Measurements from ENCODE around the gene FAP. TPM values are rescaled to one million over a fixed set of nuclear protein-coding genes. Genes with fewer than 3 reads are reported as not detected.

FAP gene
- total RNA-seq, 1 experiment from 2014 or later: 0.61 TPM

DNA sequence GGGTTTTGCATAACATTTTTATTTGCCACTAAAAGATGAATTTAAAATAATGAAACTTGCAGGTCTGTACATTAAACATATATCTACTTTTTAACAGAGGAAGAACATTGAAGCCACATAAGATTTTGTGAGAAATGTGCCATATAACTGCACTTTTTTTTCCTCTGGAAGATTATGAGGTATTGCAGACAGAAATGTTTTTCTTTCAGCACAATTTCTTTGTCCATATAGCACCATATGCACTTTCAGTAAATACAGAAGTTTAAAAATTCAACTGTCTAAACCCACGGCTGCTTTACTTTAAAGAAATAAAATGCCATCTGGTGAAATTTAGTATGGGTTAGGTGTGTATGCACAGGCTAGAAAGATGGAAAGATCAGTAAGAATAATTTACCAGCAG, 470 bp upstream of the FAP start:
- Mint-ChIP-seq H3K36me3 (ENCODE audit: insufficient read depth, unreplicated experiment) (no peaks in the 10 kb centered on the region), H3K4me1 (ENCODE audit: low read depth, unreplicated experiment) (peaks cover 41% of the 10 kb centered on the region), H3K27ac (ENCODE audit: unreplicated experiment) (no peak overlapping the region), H3K4me3 (ENCODE audit: low read depth, unreplicated experiment) (no peak overlapping the region), H3K9me3 (ENCODE audit: low read depth, unreplicated experiment) (no peaks in the 10 kb centered on the region), H3K27me3 (ENCODE audit: unreplicated experiment) (no peaks in the 10 kb centered on the region)
- CTCF ChIA-PET: no interaction called here
- intact Hi-C loops (cut with micrococcal nuclease; ENCODE audit: unreplicated experiment): no loop called here
- TF ChIP-seq, protein P1, sequence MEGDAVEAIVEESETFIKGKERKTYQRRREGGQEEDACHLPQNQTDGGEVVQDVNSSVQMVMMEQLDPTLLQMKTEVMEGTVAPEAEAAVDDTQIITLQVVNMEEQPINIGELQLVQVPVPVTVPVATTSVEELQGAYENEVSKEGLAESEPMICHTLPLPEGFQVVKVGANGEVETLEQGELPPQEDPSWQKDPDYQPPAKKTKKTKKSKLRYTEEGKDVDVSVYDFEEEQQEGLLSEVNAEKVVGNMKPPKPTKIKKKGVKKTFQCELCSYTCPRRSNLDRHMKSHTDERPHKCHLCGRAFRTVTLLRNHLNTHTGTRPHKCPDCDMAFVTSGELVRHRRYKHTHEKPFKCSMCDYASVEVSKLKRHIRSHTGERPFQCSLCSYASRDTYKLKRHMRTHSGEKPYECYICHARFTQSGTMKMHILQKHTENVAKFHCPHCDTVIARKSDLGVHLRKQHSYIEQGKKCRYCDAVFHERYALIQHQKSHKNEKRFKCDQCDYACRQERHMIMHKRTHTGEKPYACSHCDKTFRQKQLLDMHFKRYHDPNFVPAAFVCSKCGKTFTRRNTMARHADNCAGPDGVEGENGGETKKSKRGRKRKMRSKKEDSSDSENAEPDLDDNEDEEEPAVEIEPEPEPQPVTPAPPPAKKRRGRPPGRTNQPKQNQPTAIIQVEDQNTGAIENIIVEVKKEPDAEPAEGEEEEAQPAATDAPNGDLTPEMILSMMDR (IDR thresholded peaks at IDR 0.05; ENCODE audit: unreplicated experiment): no peak
- no TSS peak for BruUV-seq (replicated peaks)
- no peak for DNase-seq

DNA sequence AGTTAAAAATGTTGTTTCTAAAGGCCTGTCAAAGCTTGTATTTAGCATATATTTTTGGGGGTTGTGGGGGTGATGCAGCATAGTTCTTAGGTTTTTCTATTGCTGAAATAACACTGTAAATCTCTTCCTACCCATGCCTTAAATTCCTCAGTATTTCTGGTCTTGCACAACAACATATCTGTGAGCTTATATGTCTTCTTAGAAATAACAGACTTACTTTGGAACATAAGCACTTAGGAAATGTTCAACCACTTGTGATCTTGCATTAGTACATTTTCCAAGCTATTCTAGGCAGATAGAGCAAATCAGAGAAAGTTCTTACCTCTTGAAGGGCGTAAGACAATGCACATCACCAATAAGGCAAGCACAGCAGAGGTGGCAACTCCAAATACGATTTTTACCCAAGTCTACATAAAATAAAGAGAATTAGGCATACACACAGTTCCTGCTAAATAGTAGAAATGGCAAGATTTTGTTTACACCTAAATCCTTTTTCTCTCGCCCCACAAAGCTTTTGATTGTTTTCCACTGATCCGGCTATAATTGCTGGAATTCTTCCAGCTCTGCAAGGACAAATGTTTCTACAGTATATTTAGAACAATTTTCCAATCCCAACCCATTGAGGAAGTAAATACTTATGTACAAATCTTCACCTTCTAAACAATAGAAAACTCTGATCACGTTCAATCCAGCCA, 512 bp downstream of the FAP start:
- CTCF ChIA-PET: interaction anchor here (1.0 to 1.8 kb wide), 2 partner anchors 22 to 55 kb away, joined by 3 to 5 read pairs; no protein-coding TSS in a partner anchor
- TF ChIP-seq, protein P1 (IDR thresholded peaks at IDR 0.05; ENCODE audit: unreplicated experiment): no peak
- Mint-ChIP-seq H3K9me3 (ENCODE audit: low read depth, unreplicated experiment) (no peaks in the 10 kb centered on the region), H3K4me1 (ENCODE audit: low read depth, unreplicated experiment) (peaks cover 41% of the 10 kb centered on the region), H3K4me3 (ENCODE audit: low read depth, unreplicated experiment) (no peak overlapping the region), H3K27ac (ENCODE audit: unreplicated experiment) (no peak overlapping the region), H3K36me3 (ENCODE audit: insufficient read depth, unreplicated experiment) (no peaks in the 10 kb centered on the region), H3K27me3 (ENCODE audit: unreplicated experiment) (no peaks in the 10 kb centered on the region)
- no peak for DNase-seq
- no TSS peak for BruUV-seq (replicated peaks)
- intact Hi-C loops (cut with micrococcal nuclease; ENCODE audit: unreplicated experiment): no loop called here

DNA sequence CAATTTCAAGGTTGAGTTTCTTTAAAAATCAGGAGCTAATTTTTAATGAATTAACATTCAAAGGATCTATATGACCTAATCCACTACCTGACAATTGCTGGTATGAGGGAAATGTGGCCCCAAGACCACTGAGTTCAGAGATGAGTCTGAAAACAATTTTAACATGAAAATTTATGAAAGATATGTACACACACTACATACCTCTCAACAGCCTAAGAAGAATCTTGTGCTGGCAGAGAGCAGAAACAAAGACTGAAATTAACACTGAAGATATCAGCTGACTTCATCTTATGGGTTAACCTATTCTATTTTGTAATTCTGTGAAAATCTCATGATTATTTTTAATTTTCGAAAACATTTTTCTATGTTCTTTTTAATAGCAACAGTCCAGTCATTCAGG, 1.7 kb downstream of the FAP start:
- Mint-ChIP-seq H3K27me3 (ENCODE audit: unreplicated experiment) (no peaks in the 10 kb centered on the region), H3K9me3 (ENCODE audit: low read depth, unreplicated experiment) (no peaks in the 10 kb centered on the region), H3K4me1 (ENCODE audit: low read depth, unreplicated experiment) (peaks cover 41% of the 10 kb centered on the region), H3K4me3 (ENCODE audit: low read depth, unreplicated experiment) (no peak overlapping the region), H3K27ac (ENCODE audit: unreplicated experiment) (no peak overlapping the region), H3K36me3 (ENCODE audit: insufficient read depth, unreplicated experiment) (no peaks in the 10 kb centered on the region)
- no TSS peak for BruUV-seq (replicated peaks)
- CTCF ChIA-PET: interaction anchor here (1.0 to 1.8 kb wide), 3 partner anchors 9 to 56 kb away, joined by 3 to 5 read pairs (median 3); no protein-coding TSS in a partner anchor
- DNase-seq: no peak
- TF ChIP-seq, protein P1 (IDR thresholded peaks at IDR 0.05; ENCODE audit: unreplicated experiment): no peak
- intact Hi-C loops (cut with micrococcal nuclease; ENCODE audit: unreplicated experiment): no loop called here

DNA sequence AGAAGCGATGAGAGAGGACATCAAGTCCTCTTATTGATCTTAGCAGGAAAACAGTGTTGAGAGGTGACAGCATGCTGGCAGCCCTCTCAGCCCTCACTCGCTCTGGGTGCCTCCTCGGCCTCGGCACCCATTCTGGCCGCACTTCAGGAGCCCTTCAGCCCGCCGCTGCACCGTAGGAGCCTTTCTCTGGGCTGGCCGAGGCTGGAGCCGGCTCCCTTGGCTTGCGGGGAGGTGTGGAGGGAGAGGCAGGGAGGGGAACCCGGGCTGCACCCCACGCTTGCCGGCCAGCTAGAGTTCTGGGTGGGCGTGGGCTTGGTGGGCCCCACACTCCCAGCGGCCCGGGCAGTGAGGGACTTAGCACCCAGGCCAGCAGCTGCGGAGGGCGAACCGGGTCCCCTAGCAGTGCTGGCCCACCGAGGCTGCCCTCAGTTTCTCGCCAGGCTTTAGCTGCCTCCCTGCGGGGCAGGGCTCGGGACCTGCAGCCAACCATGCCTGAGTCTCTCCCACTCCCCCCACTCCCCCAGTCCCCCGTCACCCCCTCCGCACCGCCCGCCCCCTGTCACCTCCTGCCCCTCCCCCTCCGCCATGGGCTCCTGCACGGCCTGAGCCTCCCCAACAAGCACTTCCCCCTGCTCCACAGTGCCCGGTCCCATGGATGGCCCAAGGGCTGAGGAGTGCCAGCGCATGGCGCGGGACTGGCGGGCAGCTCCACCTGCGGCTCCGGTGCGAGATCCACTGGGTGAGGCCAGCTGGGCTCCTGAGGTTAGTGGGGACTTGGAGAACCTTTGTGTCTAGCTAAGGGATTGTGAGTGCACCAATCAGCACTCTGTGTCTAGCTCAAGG, 8.4 kb downstream of the FAP start:
- Mint-ChIP-seq H3K4me1 (ENCODE audit: low read depth, unreplicated experiment) (no peaks in the 10 kb centered on the region), H3K4me3 (ENCODE audit: low read depth, unreplicated experiment) (no peak overlapping the region), H3K36me3 (ENCODE audit: insufficient read depth, unreplicated experiment) (no peaks in the 10 kb centered on the region), H3K9me3 (ENCODE audit: low read depth, unreplicated experiment) (no peaks in the 10 kb centered on the region), H3K27ac (ENCODE audit: unreplicated experiment) (no peak overlapping the region), H3K27me3 (ENCODE audit: unreplicated experiment) (no peaks in the 10 kb centered on the region)
- no TSS peak for BruUV-seq (replicated peaks)
- no peak for DNase-seq
- TF ChIP-seq, protein P1 (IDR thresholded peaks at IDR 0.05; ENCODE audit: unreplicated experiment): no peak
- intact Hi-C loops (cut with micrococcal nuclease; ENCODE audit: unreplicated experiment): no loop called here
- CTCF ChIA-PET: no interaction called here
